GM12878 (cell line): Measurements from ENCODE around the gene CCDC87. TPM values are rescaled to one million over a fixed set of nuclear protein-coding genes. Genes with fewer than 3 reads are reported as not detected.

Source experiments
- ATAC-seq: fragments of 200-7000 bp; cut with Tn5 transposase; 3 replicates; pipeline ENCODE4 v1.9.1; 2020; ENCODE audit warnings: mild to moderate bottlenecking, moderate library complexity
- BruUV-seq: library from RNA; stranded (reverse); fragments of 400-500 nt; replicated peaks from 2 replicates; lab custom pipeline; 2021; lab: Mats Ljungman, UMichigan
- CTCF ChIA-PET: fragments of 300-600 bp; sonication (Branson Sonifier 250); formaldehyde crosslinking; extraction: SDS; loops from one replicate; lab custom pipeline; 2021; ENCODE audit warnings: inconsistent platforms; lab: Yijun Ruan, JAX
- POLR2A ChIA-PET: fragments of 350-600 bp; formaldehyde crosslinking; extraction: SDS; loops from one replicate; lab custom pipeline; 2021; ENCODE audit warnings: inconsistent platforms; lab: Charles Lee
- RAD21 ChIA-PET: fragments of 300-600 bp; sonication (Branson Sonifier 250); formaldehyde crosslinking; loops from one replicate; lab custom pipeline; 2023; ENCODE audit warnings: antibody characterized with exemption; ENCODE audit not compliant: unreplicated experiment; lab: Charles Lee
- SMC1A ChIA-PET: fragments of 300-600 bp; sonication (Branson Sonifier 250); formaldehyde crosslinking; loops from one replicate; lab custom pipeline; 2023; ENCODE audit not compliant: unreplicated experiment, uncharacterized antibody; lab: Charles Lee
- DNase-seq: peaks from one replicate; pipeline ENCODE4 v3.0.0-alpha.2; 2011; ENCODE audit warnings: low read depth, low spot score
- FAIRE-seq: peaks from 3 replicates; lab custom pipeline; 2011; peaks lifted over from hg19 to GRCh38; lab: Jason Lieb, UNC
- H2AFZ ChIP-seq: 2 replicates; pipeline ENCODE4 v1.6.0; 2011; ENCODE audit warnings: low read depth, low read length, control low read depth; ENCODE audit not compliant: control insufficient read depth
- H3K27ac ChIP-seq: 2 replicates; pipeline ENCODE4 v1.5.1; 2011; ENCODE audit warnings: control low read depth; ENCODE audit not compliant: control insufficient read depth, insufficient read depth
- H3K27me3 ChIP-seq, 2 experiments: replicated peaks in 1 of 2; 2 replicates each; pipeline versions ENCODE4 v1.6.0 to v1.6.1; 2011; ENCODE audit warnings: low read length in 1 of 2; ENCODE audit not compliant: control insufficient read depth in 2 of 2, insufficient read depth in 2 of 2
- H3K36me3 ChIP-seq, 2 experiments: 2 replicates each; pipeline ENCODE4 v1.5.1; 2011; ENCODE audit warnings: low read length in 1 of 2; ENCODE audit not compliant: control insufficient read depth in 2 of 2, insufficient read depth in 2 of 2
- H3K4me1 ChIP-seq: 2 replicates; pipeline ENCODE4 v1.6.1; 2011; ENCODE audit warnings: mild to moderate bottlenecking, low read length, moderate library complexity, mixed read lengths; ENCODE audit not compliant: control insufficient read depth, insufficient read depth
- H3K4me2 ChIP-seq: 2 replicates; pipeline ENCODE4 v1.6.0; 2011; ENCODE audit warnings: control low read depth; ENCODE audit not compliant: control insufficient read depth, insufficient read depth
- H3K4me3 ChIP-seq: fragments of 200-600 bp; sonication (generic); 2 replicates; pipeline ENCODE4 v1.5.1; 2016
- H3K79me2 ChIP-seq: 2 replicates; pipeline ENCODE4 v1.6.0; 2011; ENCODE audit warnings: low read length; ENCODE audit not compliant: control insufficient read depth, insufficient read depth
- H3K9ac ChIP-seq: 2 replicates; pipeline ENCODE4 v1.8.0; 2011; ENCODE audit warnings: low read length, control low read depth, mixed read lengths; ENCODE audit not compliant: control insufficient read depth, insufficient read depth
- H3K9me3 ChIP-seq: replicated peaks from 3 replicates; pipeline ENCODE4 v1.5.1; 2011; ENCODE audit warnings: mild to moderate bottlenecking, low read length; ENCODE audit not compliant: control insufficient read depth, insufficient read depth
- H4K20me1 ChIP-seq: 2 replicates; pipeline ENCODE4 v1.6.0; 2011; ENCODE audit not compliant: control insufficient read depth, insufficient read depth
- BCLAF1 ChIP-seq: fragments of 450-650 bp; IDR thresholded peaks from 2 replicates; pipeline ENCODE4 v1.6.1; 2017; ENCODE audit warnings: antibody characterized with exemption, mild to moderate bottlenecking, moderate library complexity
- CTCF ChIP-seq, 3 experiments: IDR thresholded peaks in 2 of 3; conservative IDR thresholded peaks in 1 of 3; 2 replicates each; pipeline ENCODE4 v1.5.1; 2011; ENCODE audit warnings: low read depth in 3 of 3, low read length in 3 of 3, mild to moderate bottlenecking in 3 of 3, control low read depth in 2 of 3, moderate library complexity in 2 of 3, inconsistent platforms in 1 of 3, mixed read lengths in 1 of 3; ENCODE audit not compliant: control insufficient read depth in 2 of 3, insufficient read depth in 1 of 3; ENCODE audit errors: extremely low read depth in 1 of 3
- HDAC6 ChIP-seq: fragments of 200-600 bp; sonication (generic); IDR thresholded peaks from one replicate; pipeline ENCODE4 v1.8.0; 2017; ENCODE audit warnings: antibody characterized with exemption; ENCODE audit not compliant: unreplicated experiment
- MTA2 ChIP-seq: fragments of 450-650 bp; IDR thresholded peaks from 2 replicates; pipeline ENCODE4 v1.6.1; 2016; ENCODE audit warnings: low read depth, mild to moderate bottlenecking, moderate library complexity
- NFYA ChIP-seq: IDR thresholded peaks from 2 replicates; pipeline ENCODE4 v1.6.1; 2011; ENCODE audit warnings: low read depth, mild to moderate bottlenecking, low read length, improper control_type of control experiment, borderline replicate concordance
- POU2F2 ChIP-seq: IDR thresholded peaks from 3 replicates; pipeline ENCODE4 v1.6.1; 2011; ENCODE audit warnings: low read depth, mild to moderate bottlenecking, low read length, borderline replicate concordance
- RAD21 ChIP-seq: IDR thresholded peaks from 2 replicates; pipeline ENCODE4 v1.6.1; 2011; ENCODE audit warnings: mild to moderate bottlenecking, low read depth, low read length, moderate library complexity; ENCODE audit not compliant: insufficient read depth
- TARDBP ChIP-seq: IDR thresholded peaks from 2 replicates; pipeline ENCODE4 v1.6.1; 2016; ENCODE audit warnings: borderline replicate concordance
- WGBS: methylation state at CpG from one replicate; pipeline ENCODE4 v1.1.6; 2016; ENCODE audit warnings: low lambda C conversion rate; ENCODE audit not compliant: insufficient replicate concordance, insufficient coverage; ENCODE audit errors: missing lambda C conversion rate; 5-methylcytosine and 5-hydroxymethylcytosine counted together
- in situ Hi-C: fragments of 300-500 bp; cut with MboI; formaldehyde crosslinking; loops from 9 replicates; pipeline ENCODE4 v1.14.3; 2018; ENCODE audit warnings: mixed read lengths
- intact Hi-C: fragments of 100-400 bp; cut with micrococcal nuclease; formaldehyde crosslinking; loops from one replicate; pipeline ENCODE4 v1.14.2; 2022; ENCODE audit not compliant: unreplicated experiment
- polyA plus RNA-seq, 11 experiments: library from polyadenylated mRNA; depleted of rRNA in 4 of 11; unstranded in 6 of 11; stranded (reverse) in 5 of 11; fragments of >200 nt; fragmentation: Nextera tagmentation in 4 of 11; fragmentation: Illumina TruSeq in 1 of 11; extraction: Ambion mirVana in 4 of 11; extraction: Trizol in 1 of 11; gene quantifications; 1 replicate in 1 of 11; 2 replicates in 10 of 11; pipeline versions ENCODE4 v1.2.1 to v1.2.3, GENCODE V29; 2011 to 2016; ENCODE audit warnings: inconsistent platforms in 2 of 11, missing spikeins in 2 of 11, low read depth in 1 of 11
- total RNA-seq, 4 experiments: library from RNA; depleted of rRNA in 3 of 4; stranded (reverse); fragments of >200 nt in 3 of 4; fragmentation: Illumina TruSeq in 1 of 4; extraction: Trizol in 1 of 4; gene quantifications; 2 replicates each; pipeline versions ENCODE4 v1.2.1 to v1.2.3, GENCODE V29; 2013 to 2021

CCDC87 gene
- total and polyA plus RNA-seq, 10 of the 15 experiments (the other 5 are each of a cell fraction or from before 2014, with no cell fraction given), result 0.02 to 0.17 (median 0.09) TPM; not detected in 3

- Histone ChIP-seq H3K27ac (no peak overlapping the region), H3K4me3 (no peak overlapping the region), H3K9ac (no peak overlapping the region), H4K20me1 (peaks cover 2% of the 10 kb centered on the region), H3K27me3 (no peaks in the 10 kb centered on the region), H3K36me3 (no peaks in the 10 kb centered on the region), H3K9me3 (no peaks in the 10 kb centered on the region), H3K4me2 (no peak overlapping the region), H3K4me1 (peaks cover 32% of the 10 kb centered on the region), H2AFZ (no peak overlapping the region), H3K79me2 (peaks cover 18% of the 10 kb centered on the region)
- TF ChIP-seq BCLAF1 (no peak), POU2F2 (no peak), HDAC6 (no peak), RAD21 (no peak), NFYA (no peak), MTA2 (no peak), TARDBP (no peak), CTCF (IDR thresholded peaks at IDR 0.05 in 2 of 3, conservative IDR thresholded peaks at IDR 0.05 in 1 of 3; ENCODE audit: control insufficient read depth in 2 of 3, extremely low read depth in 1 of 3, insufficient read depth in 1 of 3, low read depth in 3 of 3, low read length in 3 of 3) (no peak)
- ChIA-PET CTCF (interaction anchor here (0.8 to 1.4 kb wide), 3 partner anchors 14 to 66 kb away, joined by 3 to 4 read pairs (median 3); partner anchors contain the start of genes CCDC87 and ZDHHC24), RAD21 (interaction anchor here (1.3 to 1.4 kb wide), 2 partner anchors 26 to 33 kb away, joined by 3 to 4 read pairs; partner anchors contain the start of gene RBM4), SMC1A (interaction anchor here (2.3 to 2.9 kb wide), 2 partner anchors 26 to 65 kb away, joined by 10 to 12 read pairs; partner anchors contain the start of genes RBM4 and RBM4B), POLR2A (interaction anchor here (1.1 to 1.2 kb wide), 3 partner anchors 9 to 65 kb away, joined by 3 to 6 read pairs (median 3); no protein-coding TSS in a partner anchor)
- in situ Hi-C loops, result no loop called here
- FAIRE-seq (no peak), ATAC-seq (no peak), DNase-seq (no peak)
- BruUV-seq, result no TSS peak
- intact Hi-C loops, result no loop called here
- 100% methylated on average over 1 of the region's 1 CpG for WGBS
Observed at GRCh38 chr11:66612458-66612857, 19.6 kb upstream of the CCDC87 start.
